Measurements from ENCODE around the gene SLC9A9. TPM values are rescaled to one million over a fixed set of nuclear protein-coding genes. Genes with fewer than 3 reads are reported as not detected.

The SLC9A9 gene
- total RNA-seq, 4 donors from 2014 or later = 7.8 to 19.6 (median 13.4) TPM

DNA sequence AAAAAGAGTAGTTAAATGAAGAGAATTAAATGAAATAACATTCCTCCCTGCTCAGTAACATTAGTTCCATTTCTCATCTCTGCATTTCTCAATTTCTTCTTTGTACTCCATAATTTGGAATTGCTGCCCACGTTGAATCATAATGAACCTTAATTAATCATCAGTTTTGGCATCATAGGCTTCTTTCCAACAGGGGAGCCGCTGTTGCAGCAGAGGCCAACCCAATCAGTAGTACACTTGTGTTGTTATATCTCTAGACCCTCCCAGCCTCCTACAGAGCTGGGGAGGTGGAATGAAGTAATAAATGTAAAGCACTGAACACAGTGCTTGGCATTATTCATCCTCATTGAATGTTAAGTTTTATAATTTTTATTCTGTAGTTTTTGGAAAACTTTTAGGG, 488.0 kb downstream of the SLC9A9 start:
- no peak for DNase-seq
- no peak overlapping the region for H3K4me3 ChIP-seq (replicated peaks in 1 of 3)
- WGBS, 2 donors = 85 to 91% methylated on average over 2 of the region's 2 CpGs
- no peak for TF ChIP-seq POLR2A (IDR thresholded peaks at IDR 0.05)
- TF ChIP-seq, protein P1, sequence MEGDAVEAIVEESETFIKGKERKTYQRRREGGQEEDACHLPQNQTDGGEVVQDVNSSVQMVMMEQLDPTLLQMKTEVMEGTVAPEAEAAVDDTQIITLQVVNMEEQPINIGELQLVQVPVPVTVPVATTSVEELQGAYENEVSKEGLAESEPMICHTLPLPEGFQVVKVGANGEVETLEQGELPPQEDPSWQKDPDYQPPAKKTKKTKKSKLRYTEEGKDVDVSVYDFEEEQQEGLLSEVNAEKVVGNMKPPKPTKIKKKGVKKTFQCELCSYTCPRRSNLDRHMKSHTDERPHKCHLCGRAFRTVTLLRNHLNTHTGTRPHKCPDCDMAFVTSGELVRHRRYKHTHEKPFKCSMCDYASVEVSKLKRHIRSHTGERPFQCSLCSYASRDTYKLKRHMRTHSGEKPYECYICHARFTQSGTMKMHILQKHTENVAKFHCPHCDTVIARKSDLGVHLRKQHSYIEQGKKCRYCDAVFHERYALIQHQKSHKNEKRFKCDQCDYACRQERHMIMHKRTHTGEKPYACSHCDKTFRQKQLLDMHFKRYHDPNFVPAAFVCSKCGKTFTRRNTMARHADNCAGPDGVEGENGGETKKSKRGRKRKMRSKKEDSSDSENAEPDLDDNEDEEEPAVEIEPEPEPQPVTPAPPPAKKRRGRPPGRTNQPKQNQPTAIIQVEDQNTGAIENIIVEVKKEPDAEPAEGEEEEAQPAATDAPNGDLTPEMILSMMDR (IDR thresholded peaks at IDR 0.05) = no peak
- no peak overlapping the region for H3K27ac ChIP-seq
- H3K9me3 ChIP-seq = no peaks in the 10 kb centered on the region
- no peaks in the 10 kb centered on the region for H3K36me3 ChIP-seq
- intact Hi-C loops (cut with DNase I) = no loop called here
- peaks cover 0 to 9% of the 10 kb centered on the region in 2 donors for H3K4me1 ChIP-seq
- no peaks in the 10 kb centered on the region for H3K27me3 ChIP-seq

DNA sequence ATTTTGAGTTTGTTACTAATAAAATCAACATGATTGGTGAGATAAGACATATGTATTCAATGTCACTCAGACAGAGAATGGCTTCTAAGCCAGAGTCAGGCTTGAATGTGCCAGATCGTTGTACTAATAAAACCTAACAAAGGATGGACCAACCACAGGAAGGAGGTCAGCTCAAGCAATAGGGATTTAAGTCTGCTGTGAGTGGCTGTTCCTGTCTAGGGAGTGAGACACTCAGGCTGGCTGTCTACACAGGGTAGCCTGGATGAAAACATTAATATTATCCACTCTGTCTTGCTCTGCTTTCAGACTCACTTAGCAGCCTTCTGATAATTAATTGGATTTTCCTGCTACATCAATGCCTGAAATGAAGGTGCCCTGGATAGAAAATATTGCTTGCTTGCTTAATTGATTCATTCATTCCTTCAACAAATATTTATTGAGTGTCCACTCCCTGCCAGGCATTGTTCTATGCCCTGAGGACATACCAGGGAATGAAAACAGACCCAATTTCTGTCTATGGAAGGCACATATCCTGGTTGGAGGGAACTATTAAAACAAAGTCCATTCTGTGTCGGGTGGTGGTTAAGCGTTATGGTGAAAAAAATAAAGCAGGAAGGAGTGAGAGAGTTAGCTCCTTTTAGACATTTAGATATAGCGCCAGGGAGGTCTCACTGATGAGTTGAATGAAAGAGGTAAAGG, 489.3 kb downstream of the SLC9A9 start:
- no peak for DNase-seq
- Histone ChIP-seq H3K27me3 (no peaks in the 10 kb centered on the region), H3K36me3 (no peaks in the 10 kb centered on the region), H3K4me1 (peaks cover 0 to 9% of the 10 kb centered on the region in 2 donors), H3K9me3 (no peaks in the 10 kb centered on the region), H3K4me3 (replicated peaks in 1 of 3) (no peak overlapping the region), H3K27ac (no peak overlapping the region)
- intact Hi-C loops (cut with DNase I) = no loop called here
- TF ChIP-seq, protein P1 (IDR thresholded peaks at IDR 0.05) = no peak
- TF ChIP-seq POLR2A (IDR thresholded peaks at IDR 0.05) = no peak
- whole genome bisulfite sequencing, 2 donors = 84 to 86% methylated on average over 4 of the region's 4 CpGs

DNA sequence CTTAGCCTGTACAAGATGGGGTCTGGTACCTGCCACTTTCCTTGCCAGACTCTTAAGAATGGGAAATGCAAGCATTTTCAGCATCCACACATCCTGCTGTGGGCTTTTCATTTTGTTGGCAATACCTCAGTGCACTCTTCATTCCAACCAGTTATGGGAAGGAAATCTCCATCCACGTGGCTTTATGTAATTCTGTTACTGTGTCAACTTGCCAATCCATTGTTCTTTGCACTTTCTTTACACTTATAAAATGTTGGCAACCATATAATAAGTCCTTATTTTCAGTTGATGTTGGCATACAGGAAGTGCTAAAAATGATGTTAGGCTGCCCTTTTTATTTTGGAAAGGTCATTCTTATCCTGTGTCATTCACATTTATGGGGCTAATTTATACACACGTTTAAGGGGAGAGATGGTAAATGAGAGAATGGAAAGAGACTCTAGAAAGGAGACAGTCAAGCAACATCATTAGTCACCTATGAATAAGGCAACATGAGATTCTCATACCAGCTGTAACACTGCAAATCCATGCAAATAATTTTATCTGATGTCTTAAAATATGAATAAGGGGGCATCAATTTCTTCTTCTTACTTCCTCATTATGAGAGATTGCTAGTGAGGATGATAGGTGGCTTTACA, 490.0 kb downstream of the SLC9A9 start:
- DNase-seq = no peak
- H3K4me1 ChIP-seq = peaks cover 0 to 9% of the 10 kb centered on the region in 2 donors
- 67 to 74% methylated on average over 2 of the region's 2 CpGs for WGBS, 2 donors
- H3K27ac ChIP-seq = no peak overlapping the region
- H3K9me3 ChIP-seq = no peaks in the 10 kb centered on the region
- intact Hi-C loops (cut with DNase I) = no loop called here
- H3K36me3 ChIP-seq = no peaks in the 10 kb centered on the region
- H3K4me3 ChIP-seq (replicated peaks in 1 of 3) = no peak overlapping the region
- H3K27me3 ChIP-seq = no peaks in the 10 kb centered on the region
- TF ChIP-seq POLR2A (IDR thresholded peaks at IDR 0.05) = no peak
- TF ChIP-seq, protein P1 (IDR thresholded peaks at IDR 0.05) = no peak

DNA sequence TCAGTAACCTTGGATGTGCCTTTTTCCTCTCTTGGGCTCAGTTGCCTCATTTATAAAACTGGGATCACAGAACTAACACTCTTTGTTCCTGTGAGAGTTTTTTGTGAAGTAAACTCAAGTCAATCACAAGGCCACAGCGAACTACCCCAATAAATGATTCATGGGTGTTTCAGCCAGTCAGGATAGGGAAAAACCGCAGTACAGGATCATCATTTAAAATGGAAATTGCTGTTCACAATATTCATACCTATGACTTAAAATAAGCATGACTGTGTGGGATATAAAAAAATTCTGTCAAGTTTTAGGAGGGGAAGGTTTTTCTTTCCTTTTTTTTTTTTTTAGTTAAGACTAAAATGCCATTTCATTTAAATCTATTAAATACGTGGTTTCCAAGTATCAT, 490.6 kb downstream of the SLC9A9 start:
- no peaks in the 10 kb centered on the region for H3K9me3 ChIP-seq
- no peak overlapping the region for H3K27ac ChIP-seq
- DNase-seq = no peak
- no peak for TF ChIP-seq POLR2A (IDR thresholded peaks at IDR 0.05)
- TF ChIP-seq, protein P1 (IDR thresholded peaks at IDR 0.05) = no peak
- no peak overlapping the region for H3K4me3 ChIP-seq (replicated peaks in 1 of 3)
- intact Hi-C loops (cut with DNase I) = no loop called here
- 88 to 89% methylated on average over 3 of the region's 3 CpGs for WGBS, 2 donors
- H3K27me3 ChIP-seq = no peaks in the 10 kb centered on the region
- no peaks in the 10 kb centered on the region for H3K36me3 ChIP-seq
- peaks cover 0 to 5% of the 10 kb centered on the region in 2 donors for H3K4me1 ChIP-seq

DNA sequence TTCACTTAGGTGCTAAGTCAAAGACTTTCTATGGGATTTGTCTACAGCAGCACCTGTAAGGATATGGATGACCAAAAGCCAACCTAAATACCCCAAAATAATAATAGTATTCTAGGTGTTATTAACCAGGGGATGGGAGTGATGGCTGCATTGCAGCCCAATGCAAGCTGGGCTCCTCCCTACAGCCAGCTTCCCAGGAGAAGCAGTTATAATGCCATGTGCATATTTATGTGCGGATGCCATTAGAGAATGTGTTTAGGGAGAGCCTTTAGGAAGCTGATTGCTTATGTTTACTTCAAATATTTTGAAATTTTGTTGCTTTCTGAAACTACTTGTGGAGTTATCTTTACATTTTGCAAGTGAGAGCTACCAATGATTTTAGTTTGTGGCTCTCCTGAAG, 491.4 kb downstream of the SLC9A9 start:
- WGBS, 2 donors = 100% methylated on average over 1 of the region's 1 CpG
- H3K4me1 ChIP-seq = no peaks in the 10 kb centered on the region
- H3K27me3 ChIP-seq = no peaks in the 10 kb centered on the region
- DNase-seq = no peak
- no peak overlapping the region for H3K27ac ChIP-seq
- TF ChIP-seq POLR2A (IDR thresholded peaks at IDR 0.05) = no peak
- TF ChIP-seq, protein P1 (IDR thresholded peaks at IDR 0.05) = no peak
- no peaks in the 10 kb centered on the region for H3K36me3 ChIP-seq
- no peak overlapping the region for H3K4me3 ChIP-seq (replicated peaks in 1 of 3)
- H3K9me3 ChIP-seq = no peaks in the 10 kb centered on the region
- intact Hi-C loops (cut with DNase I) = no loop called here

Measured in thyroid gland (tissue), 4 donors.